NT2/D1 (cell line): ENCODE results near the gene UMAD1.

ENCODE experiments used
- YY1 ChIP-seq: IDR thresholded peaks from 2 replicates; pipeline ENCODE4 v1.6.1; 2011; ENCODE audit not compliant: insufficient read length, insufficient read depth
- ZNF274 ChIP-seq: IDR thresholded peaks from 2 replicates; pipeline ENCODE4 v1.6.1; 2011; ENCODE audit warnings: mild to moderate bottlenecking, low read depth, low read length

- TF ChIP-seq ZNF274 (no peak), YY1 (no peak)
Observed at GRCh38 chr7:7850150-7850549, 209.6 kb downstream of the UMAD1 start.
